Heart left ventricle (tissue), 16 donors: ENCODE measurements around the gene CLEC4G. TPM values are rescaled to one million over a fixed set of nuclear protein-coding genes. Genes with fewer than 3 reads are reported as not detected.
"Not testable (repeated sequence)": the region's sequence is repeated elsewhere in the genome, so short reads cannot be mapped to it uniquely, and the experiment has no call there.

ENCODE experiments used
- ATAC-seq, 4 donors: fragments of 200-7000 bp; cut with Tn5 transposase; one replicate each; pipeline ENCODE4 v1.9.1; 2020 to 2022; ENCODE audit warnings: moderate library complexity in 4 of 4, mild to moderate bottlenecking in 3 of 4, moderate number of reproducible peaks in 1 of 4
- DNase-seq, 5 donors: peaks; one replicate each; pipeline ENCODE4 v3.0.0-alpha.2; 2020
- H3K27ac ChIP-seq, 12 donors: fragments of 200-600 bp; sonication (generic) in 4 of 12; one replicate each; pipeline versions ENCODE4 v1.5.0 to v1.8.0; 2016 to 2022; ENCODE audit warnings: mild to moderate bottlenecking in 2 of 12
- H3K27me3 ChIP-seq, 9 donors: fragments of 200-600 bp; sonication (generic) in 2 of 9; one replicate each; pipeline versions ENCODE4 v1.5.1 to v1.8.0; 2016 to 2022; ENCODE audit warnings: mild to moderate bottlenecking in 3 of 9
- H3K36me3 ChIP-seq, 9 donors: fragments of 200-600 bp; sonication (generic) in 2 of 9; one replicate each; pipeline versions ENCODE4 v1.5.0 to v1.8.0; 2018 to 2022; ENCODE audit warnings: mild to moderate bottlenecking in 2 of 9
- H3K4me1 ChIP-seq, 12 donors: fragments of 200-600 bp; sonication (generic) in 4 of 12; one replicate each; pipeline versions ENCODE4 v1.5.0 to v1.8.0; 2016 to 2022; ENCODE audit warnings: mild to moderate bottlenecking in 3 of 12
- H3K4me3 ChIP-seq, 12 donors: fragments of 200-600 bp; sonication (generic) in 4 of 12; one replicate each; pipeline versions ENCODE4 v1.5.0 to v1.8.0; 2017 to 2022; ENCODE audit warnings: mild to moderate bottlenecking in 9 of 12, moderate library complexity in 4 of 12
- H3K9me3 ChIP-seq, 12 donors: fragments of 200-600 bp; sonication (generic) in 4 of 12; one replicate each; pipeline versions ENCODE4 v1.5.0 to v1.8.0; 2016 to 2022; ENCODE audit warnings: mild to moderate bottlenecking in 1 of 12
- CTCF ChIP-seq, 12 donors: fragments of 200-600 bp; sonication (generic) in 4 of 12; IDR thresholded peaks; one replicate each; pipeline versions ENCODE4 v1.5.0 to v1.8.0; 2018 to 2022; ENCODE audit warnings: antibody characterized with exemption in 12 of 12, mild to moderate bottlenecking in 5 of 12
- POLR2A ChIP-seq, 2 donors: fragments of 450-650 bp; IDR thresholded peaks; one replicate each; pipeline ENCODE4 v1.6.1; 2017; ENCODE audit warnings: antibody characterized with exemption in 2 of 2, mild to moderate bottlenecking in 2 of 2, moderate library complexity in 2 of 2
- WGBS, 4 donors: extraction: QIAGEN DNeasy Blood & Tissue Kit in 2 of 4; methylation state at CpG; one replicate each; pipeline versions ENCODE4 v1.1.5 to v1.1.7; 2013 to 2018; 5-methylcytosine and 5-hydroxymethylcytosine counted together
- intact Hi-C, 10 donors: fragments of 100-400 bp; cut with DNase I; formaldehyde crosslinking; loops; one replicate each; pipeline versions ENCODE4 v1.11.1 to v1.14.2; 2022
- polyA plus RNA-seq, 2 donors: library from polyadenylated mRNA; stranded (reverse); fragments of 200-250 nt; gene quantifications; one replicate each; pipeline ENCODE4 v1.2.3, GENCODE V29; 2013
- total RNA-seq, 9 donors: library from RNA; depleted of rRNA in 2 of 9; stranded (reverse); fragments of >200 nt in 2 of 9; fragmentation: NEBNext Ultra II Directional in 3 of 9; extraction: Animal tissue kit (Norgen Biotek cat#: 25700) in 3 of 9; gene quantifications; one replicate each; pipeline versions ENCODE4 v1.1.0 to v1.2.4, GENCODE V29; 2016 to 2023
- donor health status: ischemic (EF 13 %, LVEDD 7.1; RV severe dilation, severe dysfunction).
- donor health status: healthy with polysubstance abuse.
- donor health status: DM: no; HTN: yes; CAD: no.
- donor health status: DM: no; HTN: no; CAD: no.
- donor health status: ischemic (EF 25% LVEDD 6.9; RV normal size, moderate dysfunction).
- donor health status: ischemic (EF 25% LVEDD 5.7; RV mildly dilated, moderate dysfunction).
- donor health status: healthy.
- donor health status: DM: yes; HTN: yes; CAD: no.
- donor health status: ischemic (EF 35%, LVEDD 5.7; RV mildly dilated, moderate dysfunction).
- donor health status: nonischemic (EF 11% LVEDD 7.7; RV severe dilation, severe dysfunction).
- donor health status: DM: yes; HTN: yes; CAD: no.
- donor health status: PGD.
- donor health status: ischemic (EF 29% LVEDD 5.4; RV normal size, mild dysfunction).
- donor health status: nonischemic (EF 23%, LVEDD 6.1; RV moderate dilation, normal function).

Gene CLEC4G
- total and polyA plus RNA-seq, 11 donors = 0.22 to 6.4 (median 0.87) TPM; not detected in 1

- DNase-seq (no peak), ATAC-seq (no peak)
- Histone ChIP-seq H3K9me3 (no peaks in the 10 kb centered on the region), H3K4me1 (peaks cover 0 to 19% (median 0%) of the 10 kb centered on the region in 12 donors), H3K27ac (no peak overlapping the region), H3K36me3 (no peaks in the 10 kb centered on the region), H3K4me3 (no peak overlapping the region), H3K27me3 (peaks cover 0 to 35% (median 2%) of the 10 kb centered on the region in 9 donors)
- intact Hi-C loops = no loop called here
- TF ChIP-seq CTCF (IDR thresholded peaks at IDR 0.05) (no peak), POLR2A (IDR thresholded peaks at IDR 0.05) (no peak)
- WGBS, 4 donors = 61 to 67% (median 63%) methylated on average over 8 of the region's 8 CpGs
Measured at GRCh38 chr19:7771072-7771471, 39.2 kb upstream of the CLEC4G start.

- Histone ChIP-seq H3K4me1 (peaks cover 0 to 19% (median 0%) of the 10 kb centered on the region in 12 donors), H3K9me3 (no peaks in the 10 kb centered on the region), H3K4me3 (no peak overlapping the region), H3K27me3 (peaks cover 0 to 35% (median 0%) of the 10 kb centered on the region in 9 donors), H3K36me3 (no peaks in the 10 kb centered on the region), H3K27ac (no peak overlapping the region)
- ATAC-seq = no peak
- TF ChIP-seq CTCF (IDR thresholded peaks at IDR 0.05) (no peak), POLR2A (IDR thresholded peaks at IDR 0.05) (no peak)
- no peak for DNase-seq
- WGBS, 4 donors = 58 to 61% (median 59%) methylated on average over 2 of the region's 2 CpGs
- intact Hi-C loops = no loop called here
Measured at GRCh38 chr19:7769171-7769570, 37.3 kb upstream of the CLEC4G start.

GRCh38 chr19:7767487-7767886, 35.6 kb upstream of the CLEC4G start:
- TF ChIP-seq POLR2A (IDR thresholded peaks at IDR 0.05) = no peak
- no peak for TF ChIP-seq CTCF (IDR thresholded peaks at IDR 0.05)
- WGBS, 4 donors = 57 to 75% (median 71%) methylated on average over 4 of the region's 4 CpGs
- H3K27me3 ChIP-seq = peaks cover 0 to 21% (median 0%) of the 10 kb centered on the region in 9 donors
- no peak overlapping the region for H3K4me3 ChIP-seq
- no peak overlapping the region for H3K27ac ChIP-seq
- peaks cover 0 to 6% (median 0%) of the 10 kb centered on the region in 12 donors for H3K4me1 ChIP-seq
- ATAC-seq = no peak
- intact Hi-C loops = no loop called here
- no peak for DNase-seq
- H3K9me3 ChIP-seq = no peaks in the 10 kb centered on the region
- no peaks in the 10 kb centered on the region for H3K36me3 ChIP-seq

GRCh38 chr19:7766535-7766934, 34.6 kb upstream of the CLEC4G start:
- Histone ChIP-seq H3K9me3 (no peaks in the 10 kb centered on the region), H3K4me3 (no peak overlapping the region), H3K4me1 (peaks cover 0 to 4% (median 0%) of the 10 kb centered on the region in 12 donors), H3K36me3 (no peaks in the 10 kb centered on the region), H3K27me3 (peaks cover 0 to 29% (median 0%) of the 10 kb centered on the region in 9 donors), H3K27ac (no peak overlapping the region)
- no peak for DNase-seq
- intact Hi-C loops = no loop called here
- no peak for ATAC-seq
- no peak for TF ChIP-seq POLR2A (IDR thresholded peaks at IDR 0.05)
- WGBS, 4 donors = 54 to 69% (median 62%) methylated on average over 10 to 11 of the region's 11 CpGs

- H3K36me3 ChIP-seq, H3K4me1 ChIP-seq, ATAC-seq, H3K9me3 ChIP-seq, intact Hi-C loops, H3K4me3 ChIP-seq, H3K27ac ChIP-seq, DNase-seq: not testable (repeated sequence)
- 77 to 93% (median 90%) methylated on average over 2 of the region's 2 CpGs for WGBS, 4 donors
- H3K27me3 ChIP-seq = peaks cover 0 to 18% (median 0%) of the 10 kb centered on the region in 9 donors
Measured at GRCh38 chr19:7765043-7765442, 33.1 kb upstream of the CLEC4G start.

- ATAC-seq, H3K27ac ChIP-seq, intact Hi-C loops, H3K36me3 ChIP-seq, DNase-seq, H3K4me3 ChIP-seq, H3K4me1 ChIP-seq: not testable (repeated sequence)
- peaks cover 0 to 11% (median 9%) of the 10 kb centered on the region in 12 donors for H3K9me3 ChIP-seq
- 46 to 58% (median 53%) methylated on average over 3 of the region's 3 CpGs for whole genome bisulfite sequencing, 4 donors
- H3K27me3 ChIP-seq = peaks cover 0 to 18% (median 0%) of the 10 kb centered on the region in 9 donors
Measured at GRCh38 chr19:7764157-7764556, 32.2 kb upstream of the CLEC4G start.
